ENCODE data around the gene TRIM48.
"Not testable (repeated sequence)": the region's sequence is repeated elsewhere in the genome, so short reads cannot be mapped to it uniquely, and the experiment has no call there.

The TRIM48 gene

GRCh38 chr11:55261855-55262254 is at the start of gene TRIM48:
TRIM48 (plus strand) TSS chr11:55262155; CDS start chr11:55262268, 113 bp downstream.
- H3K4me3 ChIP-seq (ENCODE audit: insufficient read depth, low read length, poor library complexity, severe bottlenecking); H3F3A ChIP-seq (ENCODE audit: insufficient read depth); H3K9me3 ChIP-seq (ENCODE audit: insufficient read depth, low read length); H3K79me2 ChIP-seq (ENCODE audit: insufficient read depth, low read length); H3K4me2 ChIP-seq (ENCODE audit: low read depth, low read length, poor library complexity, severe bottlenecking); H4K20me1 ChIP-seq (ENCODE audit: low read depth, low read length); H3K27me3 ChIP-seq (ENCODE audit: low read length); H3K9ac ChIP-seq (ENCODE audit: low read length); H3K9me2 ChIP-seq (replicated peaks; ENCODE audit: insufficient read depth, low read length); H2AFZ ChIP-seq (ENCODE audit: low read depth, low read length, severe bottlenecking); H3K36me3 ChIP-seq (ENCODE audit: low read length); H3K27ac ChIP-seq (ENCODE audit: low read depth, low read length): not testable (repeated sequence)

- not testable (repeated sequence) for H3F3A ChIP-seq (ENCODE audit: insufficient read depth); H3K9me3 ChIP-seq (ENCODE audit: insufficient read depth, low read length); H3K79me2 ChIP-seq (ENCODE audit: insufficient read depth, low read length); H3K9me2 ChIP-seq (replicated peaks; ENCODE audit: insufficient read depth, low read length); H2AFZ ChIP-seq (ENCODE audit: low read depth, low read length, severe bottlenecking); H3K27ac ChIP-seq (ENCODE audit: low read depth, low read length); H3K27me3 ChIP-seq (ENCODE audit: low read length); H3K36me3 ChIP-seq (ENCODE audit: low read length); H3K4me3 ChIP-seq (ENCODE audit: insufficient read depth, low read length, poor library complexity, severe bottlenecking); H3K9ac ChIP-seq (ENCODE audit: low read length); H4K20me1 ChIP-seq (ENCODE audit: low read depth, low read length); H3K4me2 ChIP-seq (ENCODE audit: low read depth, low read length, poor library complexity, severe bottlenecking)
Observed at GRCh38 chr11:55238316-55238715, 23.6 kb upstream of the TRIM48 start.

- no peaks in the 10 kb centered on the region for H3K27me3 ChIP-seq (ENCODE audit: low read length)
- H3K36me3 ChIP-seq (ENCODE audit: low read length): no peaks in the 10 kb centered on the region
- no peak overlapping the region for H3K9ac ChIP-seq (ENCODE audit: low read length)
- H3K4me3 ChIP-seq (ENCODE audit: insufficient read depth, low read length, poor library complexity, severe bottlenecking): no peak overlapping the region
- H3K9me3 ChIP-seq (ENCODE audit: insufficient read depth, low read length): no peaks in the 10 kb centered on the region
- H3F3A ChIP-seq (ENCODE audit: insufficient read depth): no peaks in the 10 kb centered on the region
- no peak overlapping the region for H3K27ac ChIP-seq (ENCODE audit: low read depth, low read length)
- no peaks in the 10 kb centered on the region for H3K9me2 ChIP-seq (replicated peaks; ENCODE audit: insufficient read depth, low read length)
- no peak overlapping the region for H2AFZ ChIP-seq (ENCODE audit: low read depth, low read length, severe bottlenecking)
- no peak overlapping the region for H3K4me2 ChIP-seq (ENCODE audit: low read depth, low read length, poor library complexity, severe bottlenecking)
- H3K79me2 ChIP-seq (ENCODE audit: insufficient read depth, low read length): no peaks in the 10 kb centered on the region
- TF ChIP-seq CTCF (IDR thresholded peaks at IDR 0.05; ENCODE audit: insufficient read depth, low read length, poor library complexity, severe bottlenecking) (no peak), EZH2phosphoT487 (conservative IDR thresholded peaks at IDR 0.05; ENCODE audit: low read length) (no peak)
- H4K20me1 ChIP-seq (ENCODE audit: low read depth, low read length): no peaks in the 10 kb centered on the region
Observed at GRCh38 chr11:55263081-55263480, 1.1 kb downstream of the TRIM48 start.
